ENCODE results near the gene ENTHD1. TPM values are rescaled to one million over a fixed set of nuclear protein-coding genes. Genes with fewer than 3 reads are reported as not detected.
A peak's percentile ranks its signal among the peaks of the same experiment; 100 is the strongest.

The ENTHD1 gene
- total and polyA plus RNA-seq, 9 of the 15 experiments (the other 6 are each of a cell fraction or from before 2014, with no cell fraction given), result 0.13 to 0.98 (median 0.35) TPM

DNA sequence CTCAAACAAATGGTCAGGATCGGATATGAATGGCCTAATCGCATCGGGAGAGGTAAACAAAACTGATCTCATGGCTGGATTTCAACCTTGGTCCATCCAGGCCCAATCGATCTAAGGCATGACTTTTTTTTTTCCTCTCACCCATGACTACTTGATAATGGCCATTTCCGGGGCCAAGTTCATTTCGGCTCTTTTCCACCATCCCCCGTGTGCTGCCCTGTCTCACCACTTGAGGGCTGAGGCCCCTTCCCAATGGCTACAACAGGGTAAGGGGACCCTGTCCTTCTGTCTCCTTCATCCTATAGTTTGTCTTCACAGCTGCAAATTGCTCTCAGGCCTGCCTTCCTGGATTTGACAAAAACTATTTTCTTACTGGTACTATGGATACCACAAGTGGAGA, 34.0 kb upstream of the ENTHD1 start (continued):
- no peak for TF ChIP-seq ZNF699 (CRISPR knock-in tag; IDR thresholded peaks at IDR 0.05; ENCODE audit: insufficient replicate concordance)
- TF ChIP-seq, protein P1, sequence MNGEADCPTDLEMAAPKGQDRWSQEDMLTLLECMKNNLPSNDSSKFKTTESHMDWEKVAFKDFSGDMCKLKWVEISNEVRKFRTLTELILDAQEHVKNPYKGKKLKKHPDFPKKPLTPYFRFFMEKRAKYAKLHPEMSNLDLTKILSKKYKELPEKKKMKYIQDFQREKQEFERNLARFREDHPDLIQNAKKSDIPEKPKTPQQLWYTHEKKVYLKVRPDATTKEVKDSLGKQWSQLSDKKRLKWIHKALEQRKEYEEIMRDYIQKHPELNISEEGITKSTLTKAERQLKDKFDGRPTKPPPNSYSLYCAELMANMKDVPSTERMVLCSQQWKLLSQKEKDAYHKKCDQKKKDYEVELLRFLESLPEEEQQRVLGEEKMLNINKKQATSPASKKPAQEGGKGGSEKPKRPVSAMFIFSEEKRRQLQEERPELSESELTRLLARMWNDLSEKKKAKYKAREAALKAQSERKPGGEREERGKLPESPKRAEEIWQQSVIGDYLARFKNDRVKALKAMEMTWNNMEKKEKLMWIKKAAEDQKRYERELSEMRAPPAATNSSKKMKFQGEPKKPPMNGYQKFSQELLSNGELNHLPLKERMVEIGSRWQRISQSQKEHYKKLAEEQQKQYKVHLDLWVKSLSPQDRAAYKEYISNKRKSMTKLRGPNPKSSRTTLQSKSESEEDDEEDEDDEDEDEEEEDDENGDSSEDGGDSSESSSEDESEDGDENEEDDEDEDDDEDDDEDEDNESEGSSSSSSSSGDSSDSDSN (IDR thresholded peaks at IDR 0.05; ENCODE audit: borderline replicate concordance in 1 of 2, low read depth in 2 of 2, low read length in 2 of 2), result no peak
- TF ChIP-seq ETV1 (tag; conservative IDR thresholded peaks at IDR 0.05; ENCODE audit: low read depth), result peak; percentile 46; the same call in 1 of the 2 replicates
- 0 out of 2 replicates have a peak, but pooled peaks have one; percentile 34 for TF ChIP-seq ELF1 (tag; IDR thresholded peaks at IDR 0.05)
- no peak for TF ChIP-seq MAFG (tag; conservative IDR thresholded peaks at IDR 0.05)
- TF ChIP-seq ZBTB17 (CRISPR knock-in tag; IDR thresholded peaks at IDR 0.05), result no peak
- TF ChIP-seq SUPT5H (IDR thresholded peaks at IDR 0.05), result no peak
- TF ChIP-seq ZSCAN32 (CRISPR knock-in tag; IDR thresholded peaks at IDR 0.05), result no peak
- TF ChIP-seq, protein P2, sequence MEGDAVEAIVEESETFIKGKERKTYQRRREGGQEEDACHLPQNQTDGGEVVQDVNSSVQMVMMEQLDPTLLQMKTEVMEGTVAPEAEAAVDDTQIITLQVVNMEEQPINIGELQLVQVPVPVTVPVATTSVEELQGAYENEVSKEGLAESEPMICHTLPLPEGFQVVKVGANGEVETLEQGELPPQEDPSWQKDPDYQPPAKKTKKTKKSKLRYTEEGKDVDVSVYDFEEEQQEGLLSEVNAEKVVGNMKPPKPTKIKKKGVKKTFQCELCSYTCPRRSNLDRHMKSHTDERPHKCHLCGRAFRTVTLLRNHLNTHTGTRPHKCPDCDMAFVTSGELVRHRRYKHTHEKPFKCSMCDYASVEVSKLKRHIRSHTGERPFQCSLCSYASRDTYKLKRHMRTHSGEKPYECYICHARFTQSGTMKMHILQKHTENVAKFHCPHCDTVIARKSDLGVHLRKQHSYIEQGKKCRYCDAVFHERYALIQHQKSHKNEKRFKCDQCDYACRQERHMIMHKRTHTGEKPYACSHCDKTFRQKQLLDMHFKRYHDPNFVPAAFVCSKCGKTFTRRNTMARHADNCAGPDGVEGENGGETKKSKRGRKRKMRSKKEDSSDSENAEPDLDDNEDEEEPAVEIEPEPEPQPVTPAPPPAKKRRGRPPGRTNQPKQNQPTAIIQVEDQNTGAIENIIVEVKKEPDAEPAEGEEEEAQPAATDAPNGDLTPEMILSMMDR (IDR thresholded peaks at IDR 0.05 in 2 of 3, conservative IDR thresholded peaks at IDR 0.05 in 1 of 3; ENCODE audit: insufficient read depth in 2 of 3, low read depth in 1 of 3, low read length in 3 of 3), result peak; percentile 27 to 65 (median 49); a peak in 5 of 6 replicates
- TF ChIP-seq, protein P3, sequence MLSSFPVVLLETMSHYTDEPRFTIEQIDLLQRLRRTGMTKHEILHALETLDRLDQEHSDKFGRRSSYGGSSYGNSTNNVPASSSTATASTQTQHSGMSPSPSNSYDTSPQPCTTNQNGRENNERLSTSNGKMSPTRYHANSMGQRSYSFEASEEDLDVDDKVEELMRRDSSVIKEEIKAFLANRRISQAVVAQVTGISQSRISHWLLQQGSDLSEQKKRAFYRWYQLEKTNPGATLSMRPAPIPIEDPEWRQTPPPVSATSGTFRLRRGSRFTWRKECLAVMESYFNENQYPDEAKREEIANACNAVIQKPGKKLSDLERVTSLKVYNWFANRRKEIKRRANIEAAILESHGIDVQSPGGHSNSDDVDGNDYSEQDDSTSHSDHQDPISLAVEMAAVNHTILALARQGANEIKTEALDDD (IDR thresholded peaks at IDR 0.05), result 0 out of 2 replicates have a peak, but pooled peaks have one; percentile 44
- TF ChIP-seq, protein P4, sequence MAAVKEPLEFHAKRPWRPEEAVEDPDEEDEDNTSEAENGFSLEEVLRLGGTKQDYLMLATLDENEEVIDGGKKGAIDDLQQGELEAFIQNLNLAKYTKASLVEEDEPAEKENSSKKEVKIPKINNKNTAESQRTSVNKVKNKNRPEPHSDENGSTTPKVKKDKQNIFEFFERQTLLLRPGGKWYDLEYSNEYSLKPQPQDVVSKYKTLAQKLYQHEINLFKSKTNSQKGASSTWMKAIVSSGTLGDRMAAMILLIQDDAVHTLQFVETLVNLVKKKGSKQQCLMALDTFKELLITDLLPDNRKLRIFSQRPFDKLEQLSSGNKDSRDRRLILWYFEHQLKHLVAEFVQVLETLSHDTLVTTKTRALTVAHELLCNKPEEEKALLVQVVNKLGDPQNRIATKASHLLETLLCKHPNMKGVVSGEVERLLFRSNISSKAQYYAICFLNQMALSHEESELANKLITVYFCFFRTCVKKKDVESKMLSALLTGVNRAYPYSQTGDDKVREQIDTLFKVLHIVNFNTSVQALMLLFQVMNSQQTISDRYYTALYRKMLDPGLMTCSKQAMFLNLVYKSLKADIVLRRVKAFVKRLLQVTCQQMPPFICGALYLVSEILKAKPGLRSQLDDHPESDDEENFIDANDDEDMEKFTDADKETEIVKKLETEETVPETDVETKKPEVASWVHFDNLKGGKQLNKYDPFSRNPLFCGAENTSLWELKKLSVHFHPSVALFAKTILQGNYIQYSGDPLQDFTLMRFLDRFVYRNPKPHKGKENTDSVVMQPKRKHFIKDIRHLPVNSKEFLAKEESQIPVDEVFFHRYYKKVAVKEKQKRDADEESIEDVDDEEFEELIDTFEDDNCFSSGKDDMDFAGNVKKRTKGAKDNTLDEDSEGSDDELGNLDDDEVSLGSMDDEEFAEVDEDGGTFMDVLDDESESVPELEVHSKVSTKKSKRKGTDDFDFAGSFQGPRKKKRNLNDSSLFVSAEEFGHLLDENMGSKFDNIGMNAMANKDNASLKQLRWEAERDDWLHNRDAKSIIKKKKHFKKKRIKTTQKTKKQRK (IDR thresholded peaks at IDR 0.05; ENCODE audit: borderline replicate concordance, low read depth, low read length), result no peak
- TF ChIP-seq CXXC5 (CRISPR knock-in tag; IDR thresholded peaks at IDR 0.05), result peak; percentile 21; the same call in 1 of the 2 replicates
- TF ChIP-seq BRD9 (IDR thresholded peaks at IDR 0.05; ENCODE audit: low read depth, partially characterized antibody), result no peak
- TF ChIP-seq, protein P5, sequence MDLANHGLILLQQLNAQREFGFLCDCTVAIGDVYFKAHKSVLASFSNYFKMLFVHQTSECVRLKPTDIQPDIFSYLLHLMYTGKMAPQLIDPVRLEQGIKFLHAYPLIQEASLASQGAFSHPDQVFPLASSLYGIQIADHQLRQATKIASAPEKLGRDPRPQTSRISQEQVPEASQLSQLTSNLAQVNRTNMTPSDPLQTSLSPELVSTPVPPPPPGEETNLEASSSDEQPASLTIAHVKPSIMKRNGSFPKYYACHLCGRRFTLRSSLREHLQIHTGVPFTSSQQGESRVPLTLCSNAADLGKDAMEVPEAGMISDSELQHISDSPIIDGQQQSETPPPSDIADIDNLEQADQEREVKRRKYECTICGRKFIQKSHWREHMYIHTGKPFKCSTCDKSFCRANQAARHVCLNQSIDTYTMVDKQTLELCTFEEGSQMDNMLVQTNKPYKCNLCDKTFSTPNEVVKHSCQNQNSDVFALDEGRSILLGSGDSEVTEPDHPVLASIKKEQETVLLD (IDR thresholded peaks at IDR 0.05), result 0 out of 2 replicates have a peak, but pooled peaks have one; percentile 21
- no peak for TF ChIP-seq STAG1 (CRISPR knock-in tag; IDR thresholded peaks at IDR 0.05; ENCODE audit: borderline replicate concordance)
- TF ChIP-seq ZNF384 (IDR thresholded peaks at IDR 0.05; ENCODE audit: low read depth, low read length), result peak; percentile 67; the same call in 1 of the 2 replicates
- no peak for TF ChIP-seq TEAD1 (CRISPR knock-in tag; IDR thresholded peaks at IDR 0.05)

All from K562 (cell line).